Left ventricle myocardium inferior (tissue), 1 donor: ENCODE measurements around the gene TPT1. TPM values are rescaled to one million over a fixed set of nuclear protein-coding genes. Genes with fewer than 3 reads are reported as not detected.
A peak's percentile ranks its signal among the peaks of the same experiment; 100 is the strongest.
"Not testable (repeated sequence)": the region's sequence is repeated elsewhere in the genome, so short reads cannot be mapped to it uniquely, and the experiment has no call there.

Experiments used
- DNase-seq: peaks from one replicate; pipeline ENCODE4 v3.0.0-alpha.2; 2020
- H3K27ac ChIP-seq: fragments of 200-600 bp; replicated peaks from 2 replicates; pipeline ENCODE4 v1.8.0; 2021
- H3K27me3 ChIP-seq: fragments of 200-600 bp; 2 replicates; pipeline ENCODE4 v1.8.0; 2021; ENCODE audit warnings: low read depth
- H3K36me3 ChIP-seq: fragments of 200-600 bp; 2 replicates; pipeline ENCODE4 v1.8.0; 2021
- H3K4me1 ChIP-seq: fragments of 200-600 bp; 2 replicates; pipeline ENCODE4 v1.8.0; 2021
- H3K4me3 ChIP-seq: fragments of 200-600 bp; 2 replicates; pipeline ENCODE4 v1.8.0; 2021; ENCODE audit warnings: mild to moderate bottlenecking, moderate library complexity
- H3K9me3 ChIP-seq: fragments of 200-600 bp; replicated peaks from 2 replicates; pipeline ENCODE4 v1.8.0; 2021
- CTCF ChIP-seq: fragments of 200-600 bp; IDR thresholded peaks from 2 replicates; pipeline ENCODE4 v1.8.0; 2021; ENCODE audit warnings: antibody characterized with exemption, mild to moderate bottlenecking, borderline replicate concordance
- intact Hi-C: fragments of 100-400 bp; cut with micrococcal nuclease; formaldehyde crosslinking; loops from one replicate; pipeline ENCODE4 v1.11.0; 2022
- total RNA-seq: library from RNA; stranded (reverse); fragmentation: NEBNext Ultra II Directional; extraction: Animal tissue kit (Norgen Biotek cat#: 25700); gene quantifications from one replicate; pipeline ENCODE4 v1.2.1, GENCODE V29; 2021
- donor health status: DM: no; HTN: yes; CAD: no; lungs with severe emphysema.

Gene TPT1
- total RNA-seq, 1 donor from 2014 or later = 4,332 TPM

- no peak overlapping the region for H3K4me3 ChIP-seq
- peaks cover 22% of the 10 kb centered on the region for H3K4me1 ChIP-seq
- H3K9me3 ChIP-seq = no peaks in the 10 kb centered on the region
- peaks cover 14% of the 10 kb centered on the region for H3K36me3 ChIP-seq
- DNase-seq = no peak
- H3K27ac ChIP-seq = peak overlapping the region; percentile 61
- TF ChIP-seq CTCF = no peak
- intact Hi-C loops = no loop called here
- H3K27me3 ChIP-seq = no peaks in the 10 kb centered on the region
These were observed 43.6 kb upstream of the TPT1 start for GRCh38 chr13:45384474-45385174.

- H3K9me3 ChIP-seq, H3K27ac ChIP-seq, H3K27me3 ChIP-seq, DNase-seq, H3K4me3 ChIP-seq, intact Hi-C loops, H3K36me3 ChIP-seq: not testable (repeated sequence)
- H3K4me1 ChIP-seq = peaks cover 17% of the 10 kb centered on the region
These were observed 41.8 kb upstream of the TPT1 start for GRCh38 chr13:45382739-45383138.

GRCh38 chr13:45381196-45381595 is 40.2 kb upstream of the TPT1 start:
- Histone ChIP-seq H3K27ac (no peak overlapping the region), H3K4me3 (no peak overlapping the region), H3K36me3 (peaks cover 9% of the 10 kb centered on the region), H3K27me3 (no peaks in the 10 kb centered on the region), H3K4me1 (peaks cover 14% of the 10 kb centered on the region), H3K9me3 (no peaks in the 10 kb centered on the region)
- intact Hi-C loops = no loop called here
- no peak for TF ChIP-seq CTCF
- DNase-seq = no peak

GRCh38 chr13:45380708-45381107 is 39.7 kb upstream of the TPT1 start:
- H3K4me1 ChIP-seq, intact Hi-C loops: not testable (repeated sequence)

GRCh38 chr13:45379516-45379915 is 38.5 kb upstream of the TPT1 start:
- not testable (repeated sequence) for DNase-seq, H3K27me3 ChIP-seq, H3K36me3 ChIP-seq, H3K4me1 ChIP-seq, H3K9me3 ChIP-seq, H3K4me3 ChIP-seq, H3K27ac ChIP-seq
- intact Hi-C loops = loop anchor here (10.0 kb wide), 1 partner anchor 105 kb away; no protein-coding TSS in a partner anchor

More at GRCh38 chr13:45380708-45381107, 39.7 kb upstream of the TPT1 start:
- not testable (repeated sequence) for DNase-seq, H3K27me3 ChIP-seq, H3K4me3 ChIP-seq, H3K36me3 ChIP-seq, H3K9me3 ChIP-seq, H3K27ac ChIP-seq

GRCh38 chr13:45378786-45379185 is 37.8 kb upstream of the TPT1 start:
- H3K27ac ChIP-seq, H3K9me3 ChIP-seq, DNase-seq, H3K4me1 ChIP-seq, H3K36me3 ChIP-seq, H3K4me3 ChIP-seq, H3K27me3 ChIP-seq: not testable (repeated sequence)
- intact Hi-C loops = loop anchor here (10.0 kb wide), 1 partner anchor 106 kb away; no protein-coding TSS in a partner anchor

GRCh38 chr13:45377314-45377713 is 36.3 kb upstream of the TPT1 start:
- H3K4me1 ChIP-seq = peaks cover 14% of the 10 kb centered on the region
- not testable (repeated sequence) for H3K9me3 ChIP-seq, H3K36me3 ChIP-seq, DNase-seq, H3K27me3 ChIP-seq, H3K4me3 ChIP-seq, H3K27ac ChIP-seq
- intact Hi-C loops = loop anchor here (10.0 kb wide), 1 partner anchor 107 kb away; no protein-coding TSS in a partner anchor

GRCh38 chr13:45376651-45377050 is 35.7 kb upstream of the TPT1 start:
- H3K36me3 ChIP-seq, H3K9me3 ChIP-seq, H3K27ac ChIP-seq, DNase-seq, H3K4me3 ChIP-seq, H3K27me3 ChIP-seq: not testable (repeated sequence)
- peaks cover 19% of the 10 kb centered on the region for H3K4me1 ChIP-seq
- intact Hi-C loops = loop anchor here (10.0 kb wide), 1 partner anchor 108 kb away; no protein-coding TSS in a partner anchor
